A549 treated with RU486 at 1 μM for 4 hours (cell line): ENCODE data around the gene STARD8. TPM values are rescaled to one million over a fixed set of nuclear protein-coding genes. Genes with fewer than 3 reads are reported as not detected.

ENCODE experiments used
- total RNA-seq: library from RNA; stranded (reverse); fragments of 200-300 nt; extraction: Qiagen RNA extraction; gene quantifications from 5 replicates; pipeline ENCODE4 v1.2.3, GENCODE V29; 2022; ENCODE audit warnings: low read depth

The STARD8 gene
- 0.81 to 1.8 TPM (median 1.6 TPM) in 5 replicates for total RNA-seq

GRCh38 chrX:68647156-68647957 is at the start of gene STARD8:
TSS of gene STARD8 (plus strand) at chrX:68647666. CDS start at chrX:68647883, 217 bp downstream.

Other genes with a start within 250 kb of the STARD8 start
- 1.4 to 1.7 TPM (median 1.5 TPM) in 5 replicates for gene OPHN1, start 214.2 kb upstream of the STARD8 start, total RNA-seq
- 28.2 to 36.7 TPM (median 30.7 TPM) in 5 replicates for gene YIPF6, start 148.6 kb upstream of the STARD8 start, total RNA-seq
- gene EFNB1, start 181.4 kb downstream of the STARD8 start, total RNA-seq = 7.6 to 10.2 TPM (median 9.4 TPM) in 5 replicates